HG02588 (cell line): ENCODE measurements around the gene SLC36A4.
A peak's percentile ranks its signal among the peaks of the same experiment; 100 is the strongest.
"Not testable (repeated sequence)": the region's sequence is repeated elsewhere in the genome, so short reads cannot be mapped to it uniquely, and the experiment has no call there.

Source experiments
- ATAC-seq: cut with Tn5 transposase; IDR thresholded peaks from one replicate; pipeline ENCODE4 v1.9.1; 2021; ENCODE audit warnings: mild to moderate bottlenecking, moderate library complexity; ENCODE audit not compliant: unreplicated experiment

SLC36A4 gene

DNA sequence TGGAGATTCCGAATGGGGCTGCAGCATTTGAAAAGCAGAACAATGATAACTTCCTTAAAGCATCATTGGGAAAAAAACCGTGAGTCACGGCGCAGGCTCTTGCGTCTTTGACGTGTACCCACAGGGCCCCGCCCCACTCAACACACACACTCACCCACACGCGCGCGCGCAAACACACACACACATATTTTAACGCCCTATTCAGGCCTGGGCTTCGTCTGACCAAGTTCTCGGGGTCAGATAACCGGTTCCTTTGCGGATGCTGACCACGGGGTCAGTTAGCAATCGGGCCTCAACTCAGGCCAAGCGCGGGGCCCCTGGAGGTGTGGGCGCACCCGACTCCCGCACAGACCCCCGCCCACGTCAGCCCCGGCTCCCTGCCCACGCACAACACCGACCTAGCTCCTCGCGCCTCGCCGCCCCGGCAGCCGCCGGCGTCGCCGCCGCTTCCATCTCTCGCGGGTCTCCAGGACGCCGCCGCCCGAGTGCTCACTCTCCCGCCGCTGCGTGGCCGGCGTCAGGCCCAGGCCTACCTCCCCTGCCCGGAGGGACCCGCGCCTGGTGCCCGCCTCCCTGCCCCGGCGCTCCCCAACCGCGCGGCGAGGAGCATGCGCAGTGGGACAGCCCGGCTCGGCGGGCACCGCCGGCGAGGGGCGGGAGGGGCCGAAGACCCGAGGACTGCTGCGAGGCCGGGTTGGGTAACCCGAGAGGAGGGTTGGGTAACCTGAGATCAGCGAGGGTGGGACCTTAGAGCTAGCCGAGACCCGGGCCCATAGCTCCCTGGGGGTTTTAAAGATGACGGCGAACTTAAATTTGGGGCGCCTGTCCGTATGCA lies at the start of gene SLC36A4:
Gene SLC36A4, minus strand, starts transcription at position 612 of the 835 bp plus-strand sequence. Its CDS starts 159 bp downstream, at position 453.
- ATAC-seq, result peak; percentile 91

DNA sequence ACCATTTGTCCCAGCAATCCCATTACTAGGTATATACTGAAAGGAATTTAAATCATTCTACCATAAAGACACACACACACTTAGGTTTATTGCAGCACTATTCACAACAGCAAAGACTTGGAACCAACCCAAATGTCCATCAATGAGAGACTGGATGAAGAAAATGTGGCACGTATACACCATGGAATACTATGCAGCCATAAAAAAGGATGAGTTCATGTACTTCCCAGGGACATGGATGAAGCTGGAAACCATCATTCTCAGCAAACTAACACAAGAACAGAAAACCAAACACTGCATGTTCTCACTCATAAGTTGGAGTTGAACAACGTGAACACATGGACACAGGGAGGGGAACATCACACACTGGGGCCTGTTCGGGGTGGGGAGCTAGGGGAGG lies 49.0 kb upstream of the SLC36A4 start:
- ATAC-seq, result not testable (repeated sequence)

DNA sequence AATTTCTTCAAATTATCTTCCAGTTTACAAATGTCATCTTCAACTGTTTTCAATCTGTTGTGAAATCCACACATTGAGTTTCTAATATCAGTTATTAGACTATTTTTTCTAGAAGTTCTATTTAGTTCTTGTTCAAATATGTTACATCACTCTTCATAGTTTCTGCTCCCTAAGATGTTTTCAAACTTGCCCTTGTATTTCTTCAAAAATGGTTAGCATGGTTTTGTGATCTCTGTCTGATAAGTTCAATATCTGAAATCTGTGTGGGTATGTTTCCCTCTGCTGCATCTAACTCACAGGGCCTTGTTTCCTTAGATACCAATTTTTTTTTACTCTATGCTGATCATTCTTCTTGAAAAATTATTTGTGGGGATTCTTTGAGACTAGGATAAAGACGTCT lies 46.2 kb upstream of the SLC36A4 start:
- ATAC-seq, result no peak

DNA sequence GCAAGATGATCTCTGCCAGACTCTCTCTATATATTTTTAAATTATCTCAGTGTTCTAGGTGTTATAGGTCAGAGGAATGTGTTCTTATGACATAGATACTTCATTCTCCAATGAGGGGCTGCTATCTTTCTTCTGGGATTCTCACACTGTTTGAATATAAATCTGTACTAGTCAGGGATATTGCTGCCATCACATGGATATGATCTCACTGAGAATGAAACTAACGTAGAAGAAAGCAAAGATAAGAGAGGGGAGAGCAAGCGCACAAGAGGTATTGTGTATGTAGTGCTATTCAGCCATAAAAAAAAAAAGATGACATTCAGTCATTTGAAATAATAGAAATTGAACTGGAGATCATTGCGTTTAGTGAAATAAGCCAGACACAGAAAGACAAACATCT lies 42.2 kb upstream of the SLC36A4 start:
- ATAC-seq, result no peak

DNA sequence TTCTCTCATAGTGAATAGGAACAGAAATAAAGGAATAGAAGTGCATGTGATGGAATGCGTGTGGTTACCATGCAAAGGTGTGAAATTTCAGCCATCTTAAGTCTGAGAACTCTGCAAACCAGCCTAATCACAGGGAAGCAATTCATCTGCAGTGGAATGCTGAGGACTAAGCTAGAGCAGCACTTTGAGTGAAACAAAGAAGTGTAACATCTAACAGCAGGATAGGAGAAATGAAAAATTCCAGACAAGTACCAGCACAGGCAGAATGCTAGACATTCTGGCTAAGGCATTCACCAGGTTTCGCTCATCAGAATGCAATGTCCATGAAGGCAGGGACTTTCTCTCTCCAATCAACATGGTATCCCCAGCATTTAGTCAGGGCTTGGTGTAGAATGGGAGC lies 41.2 kb upstream of the SLC36A4 start:
- no peak for ATAC-seq

DNA sequence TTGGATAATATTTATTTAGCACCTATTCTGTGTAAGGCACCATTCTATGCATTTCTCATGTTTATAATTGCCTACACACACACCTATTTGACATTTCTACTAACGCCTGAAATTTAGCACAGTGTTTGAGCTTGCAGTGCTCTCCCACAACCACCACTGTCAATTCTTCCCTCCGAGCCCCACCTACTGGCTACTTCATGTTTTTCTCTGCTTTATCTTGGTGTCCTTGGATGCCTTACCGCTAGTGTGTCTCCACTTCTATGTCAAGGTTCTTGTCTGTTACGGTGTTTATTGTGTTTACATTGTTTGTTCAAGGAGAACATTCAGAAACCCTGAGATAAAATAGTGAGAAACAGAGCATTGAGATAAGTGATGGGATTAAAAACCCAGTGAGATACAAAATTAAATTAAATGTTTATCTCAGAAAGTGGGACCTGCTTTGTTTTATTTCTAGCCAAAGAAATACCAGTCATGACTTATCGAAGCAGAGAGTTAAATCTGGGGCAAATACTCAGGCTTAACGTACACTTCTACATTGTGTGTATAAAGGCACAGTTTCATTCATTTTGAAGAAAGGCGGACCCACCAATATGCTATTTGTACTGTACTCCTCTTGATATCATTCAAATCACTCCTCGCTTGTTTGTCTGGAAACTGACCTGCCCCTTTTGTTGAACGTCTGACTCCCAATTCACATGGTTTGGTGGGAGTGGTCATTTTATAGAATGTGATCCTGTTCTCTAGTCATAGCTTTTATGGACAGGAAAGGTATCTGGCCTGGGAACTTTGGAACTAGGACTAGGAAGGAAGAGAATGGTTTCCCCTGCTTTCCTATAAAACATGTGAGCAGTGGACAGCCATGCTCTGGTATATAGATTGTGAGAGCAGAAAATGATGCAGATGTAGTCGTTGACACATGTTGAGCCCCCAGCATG lies 39.2 kb upstream of the SLC36A4 start:
- ATAC-seq, result peak; percentile 51

DNA sequence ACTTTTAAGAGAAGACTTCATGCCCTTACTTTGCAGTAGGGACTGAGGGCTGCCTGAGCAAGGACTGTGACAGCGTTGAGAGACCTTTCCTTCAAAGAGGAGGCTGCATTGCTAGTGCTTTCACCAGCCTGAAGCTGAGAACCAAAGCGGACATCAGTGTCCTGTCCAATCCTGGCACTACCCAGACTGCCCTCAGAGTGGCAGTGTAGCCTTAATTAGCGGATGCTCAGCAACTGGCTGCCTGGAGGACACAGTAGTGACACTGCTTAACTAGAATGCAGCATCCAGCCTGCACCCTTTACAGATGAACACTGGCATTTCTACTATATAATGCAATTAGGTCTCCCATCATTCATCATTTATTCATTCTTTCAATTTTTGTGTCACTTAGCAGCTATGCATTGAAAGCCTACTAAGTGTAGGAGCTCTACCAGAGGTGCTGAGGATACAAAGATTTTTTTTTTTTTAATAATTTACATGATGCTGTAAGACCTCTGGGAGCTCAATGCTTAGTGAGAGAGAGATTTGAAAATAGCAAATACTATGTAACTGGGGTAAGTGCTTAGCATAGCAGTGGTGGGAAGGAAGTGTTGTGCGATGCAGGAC lies 36.9 kb upstream of the SLC36A4 start:
- ATAC-seq, result peak; percentile 98

DNA sequence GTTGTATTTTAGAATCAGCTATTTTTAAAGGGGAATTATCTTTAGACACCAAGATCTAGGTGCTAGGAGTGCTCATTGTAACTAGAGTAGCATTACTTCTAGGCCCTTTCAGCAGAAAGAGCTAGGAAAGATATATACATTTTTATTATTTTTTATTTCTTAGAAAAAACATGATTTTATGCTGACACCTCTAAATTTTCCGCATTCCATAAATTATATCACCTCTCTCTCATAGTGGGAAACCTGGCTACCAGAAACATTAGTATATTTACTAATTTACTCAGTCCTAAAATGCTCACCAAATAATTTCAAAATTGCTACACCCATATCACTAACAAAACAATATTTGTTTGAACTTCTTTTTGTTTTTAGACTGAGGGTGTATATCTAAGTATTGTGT lies 32.1 kb upstream of the SLC36A4 start:
- ATAC-seq, result no peak

DNA sequence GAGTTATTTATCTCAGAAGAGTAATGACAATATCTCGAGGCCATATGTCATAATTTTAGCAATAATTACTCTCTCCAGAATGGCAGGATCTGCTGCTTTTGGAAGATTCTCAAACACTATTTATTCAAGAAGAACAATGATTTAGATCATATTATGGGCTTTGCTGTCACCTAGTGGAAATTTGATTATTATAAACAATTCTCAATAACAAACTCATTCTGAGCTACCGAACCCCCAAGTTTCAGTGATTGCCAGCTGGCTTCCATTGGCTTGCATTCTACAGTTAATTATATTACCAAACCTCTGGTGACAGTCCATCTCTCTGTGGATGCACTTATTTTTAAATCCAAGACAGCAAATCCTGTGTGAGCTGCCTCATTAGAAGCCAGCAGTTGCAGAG lies 27.9 kb upstream of the SLC36A4 start:
- ATAC-seq, result no peak

DNA sequence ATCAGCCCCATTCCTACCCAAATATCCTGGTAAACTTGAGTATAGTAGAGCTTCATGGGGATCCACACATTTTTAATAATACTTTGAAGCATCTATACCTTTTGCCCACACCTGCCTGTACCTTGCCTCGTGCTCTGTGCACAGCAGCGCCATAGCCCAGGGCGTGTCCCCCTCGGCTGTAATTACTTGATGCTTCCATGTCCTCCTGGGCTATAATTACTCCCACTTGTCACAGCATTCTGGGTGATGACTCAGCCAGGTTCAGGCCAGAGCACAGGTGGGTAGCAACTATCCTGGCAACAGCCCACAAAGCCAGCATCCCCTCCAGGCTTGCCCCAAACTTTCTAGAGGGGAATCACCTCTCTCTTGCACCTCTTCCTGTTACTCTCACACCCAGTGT lies 23.7 kb upstream of the SLC36A4 start:
- no peak for ATAC-seq

DNA sequence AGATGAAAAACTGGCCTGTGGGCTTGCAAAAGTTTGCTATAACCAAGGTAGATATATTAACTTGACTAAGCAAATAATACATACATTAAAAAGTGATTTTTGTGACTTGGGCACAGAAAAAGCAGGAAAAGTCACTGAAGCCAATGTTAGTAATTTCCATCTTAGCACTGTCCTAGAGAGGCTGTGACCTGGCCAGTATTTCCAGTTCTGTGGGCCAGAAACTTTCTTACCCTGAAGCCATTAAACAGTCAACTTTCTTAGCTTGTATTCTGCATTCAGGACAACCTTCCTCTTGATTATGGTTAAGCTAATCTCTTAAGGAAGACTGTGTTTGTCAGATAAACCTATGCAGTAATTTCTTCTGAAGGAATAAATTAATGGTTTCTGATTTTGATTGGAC lies 22.3 kb upstream of the SLC36A4 start:
- no peak for ATAC-seq

DNA sequence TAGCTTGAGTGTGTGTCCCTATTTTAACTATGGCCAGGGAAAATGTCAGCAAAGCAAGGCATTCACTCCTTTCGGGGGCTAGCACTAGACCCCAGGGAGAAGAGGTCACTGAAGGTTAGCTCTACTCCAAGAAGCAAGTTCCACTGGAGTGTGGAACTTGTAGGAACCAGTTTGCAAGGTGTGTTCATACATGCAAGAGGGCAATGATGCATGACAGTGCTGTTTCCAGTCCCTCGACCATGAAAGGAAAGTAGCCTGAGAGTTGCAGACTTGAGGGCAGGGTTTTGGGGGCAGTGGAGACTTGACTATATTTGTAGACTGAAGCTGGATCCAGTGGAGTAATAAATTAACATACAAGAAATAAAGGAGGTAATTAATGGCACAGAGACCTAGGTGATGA lies 21.6 kb upstream of the SLC36A4 start:
- no peak for ATAC-seq

DNA sequence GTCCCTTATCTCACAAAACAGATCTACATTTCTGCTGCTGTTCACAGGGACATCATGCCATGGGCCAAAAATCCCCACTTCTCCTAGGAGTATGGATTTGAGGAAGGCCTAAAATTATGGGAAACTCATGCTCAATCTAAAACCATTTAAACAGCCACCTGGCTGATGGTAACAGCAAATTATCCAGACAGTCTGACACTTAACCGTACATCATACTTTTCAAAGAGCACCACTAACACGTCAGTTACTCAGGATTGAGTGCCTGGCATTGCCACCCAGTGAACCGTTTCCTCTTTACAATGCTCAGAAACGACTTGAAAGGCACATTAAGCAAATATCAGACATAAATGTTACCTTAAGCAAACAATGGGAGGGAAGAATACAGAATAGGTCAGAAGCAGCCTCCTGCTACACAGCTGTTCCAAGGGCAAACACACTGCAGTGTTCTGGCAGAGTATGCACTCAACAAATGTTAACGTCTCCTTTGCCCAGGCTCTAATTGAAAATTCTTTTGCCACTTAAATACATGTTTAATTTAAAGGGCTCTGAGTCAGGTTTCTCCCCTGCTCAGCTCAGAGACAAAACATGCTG lies 18.8 kb upstream of the SLC36A4 start:
- ATAC-seq, result no peak

DNA sequence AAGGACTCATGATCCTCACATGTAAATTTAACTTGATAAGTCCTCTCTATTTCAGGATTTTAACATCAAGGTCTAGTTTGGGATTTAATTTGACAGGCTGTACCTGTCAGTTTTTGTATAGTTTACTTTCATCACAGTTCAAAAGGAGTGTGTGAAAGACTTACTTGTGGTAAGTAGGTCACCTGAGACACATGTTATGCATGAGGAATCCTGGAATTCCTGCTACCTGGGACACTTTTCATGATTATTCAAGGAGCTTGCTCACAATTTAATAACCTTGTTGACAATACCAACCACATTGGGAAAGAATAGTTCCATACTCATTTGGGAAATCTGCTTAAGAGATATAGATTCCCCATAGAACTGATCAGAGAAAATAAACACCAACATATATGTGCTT lies 15.8 kb upstream of the SLC36A4 start:
- no peak for ATAC-seq

DNA sequence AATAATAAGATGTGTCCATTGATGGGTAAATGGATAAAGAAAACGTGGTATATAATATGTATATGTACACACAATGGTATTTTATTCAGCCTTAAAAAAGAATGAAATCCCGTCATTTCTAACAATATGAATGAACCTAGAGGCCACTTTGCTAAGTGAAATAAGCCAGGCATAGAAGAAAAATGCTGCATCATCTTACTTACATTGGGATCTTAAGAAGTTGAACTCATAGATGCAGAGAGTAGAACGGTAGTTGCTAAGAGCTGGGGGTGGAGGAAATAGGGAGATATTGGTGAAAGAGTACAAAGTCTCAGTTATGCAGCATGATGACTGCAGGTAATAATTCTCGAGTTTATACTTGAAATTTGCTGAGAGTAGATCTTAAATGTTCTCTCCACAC lies 14.3 kb upstream of the SLC36A4 start:
- no peak for ATAC-seq

DNA sequence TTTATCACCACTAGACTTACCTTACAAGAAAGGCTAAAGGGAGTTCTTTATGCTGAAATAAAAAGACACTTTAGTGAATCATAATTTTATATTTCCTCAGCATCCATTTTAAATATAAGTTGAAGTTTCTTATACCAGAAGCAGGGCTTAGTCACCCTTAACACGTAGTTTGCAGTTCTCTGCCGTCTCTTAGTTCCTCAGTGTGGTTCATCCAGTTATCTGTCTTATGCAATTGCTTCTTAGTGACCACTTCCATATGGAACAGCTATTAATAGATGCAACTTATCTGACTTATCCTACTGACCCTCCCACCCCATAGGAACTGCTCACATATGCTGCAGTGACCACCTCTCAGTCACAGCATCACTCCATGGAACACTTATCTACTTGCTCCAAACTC lies 11.7 kb upstream of the SLC36A4 start:
- ATAC-seq, result no peak

DNA sequence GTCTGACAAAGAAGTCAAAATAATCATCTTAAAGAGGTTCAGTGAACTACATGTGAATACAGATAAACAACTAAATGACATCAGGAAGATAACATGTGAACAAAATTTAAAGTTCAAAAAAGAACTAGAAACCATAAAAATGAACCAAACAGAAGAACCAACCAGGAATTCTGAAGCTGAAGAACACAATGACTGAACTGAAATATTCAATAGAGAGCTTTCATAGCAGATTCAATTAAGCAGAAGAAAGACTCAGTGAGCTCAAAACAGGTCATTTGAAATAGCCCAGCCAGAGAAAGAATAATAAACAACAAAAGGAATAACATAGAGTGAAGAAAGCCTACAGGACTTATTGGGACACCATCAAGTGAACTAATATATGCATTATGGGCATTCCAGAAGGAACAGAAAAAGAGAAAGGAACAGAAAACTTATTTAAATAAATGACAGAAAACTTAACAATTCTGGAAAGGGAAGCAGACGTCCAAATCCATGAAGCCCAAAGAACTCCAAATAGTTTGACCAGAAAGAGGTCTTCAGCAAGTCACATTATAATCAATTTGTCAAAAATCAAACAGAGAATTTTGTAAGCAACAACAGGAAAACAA lies 11.0 kb upstream of the SLC36A4 start:
- no peak for ATAC-seq

DNA sequence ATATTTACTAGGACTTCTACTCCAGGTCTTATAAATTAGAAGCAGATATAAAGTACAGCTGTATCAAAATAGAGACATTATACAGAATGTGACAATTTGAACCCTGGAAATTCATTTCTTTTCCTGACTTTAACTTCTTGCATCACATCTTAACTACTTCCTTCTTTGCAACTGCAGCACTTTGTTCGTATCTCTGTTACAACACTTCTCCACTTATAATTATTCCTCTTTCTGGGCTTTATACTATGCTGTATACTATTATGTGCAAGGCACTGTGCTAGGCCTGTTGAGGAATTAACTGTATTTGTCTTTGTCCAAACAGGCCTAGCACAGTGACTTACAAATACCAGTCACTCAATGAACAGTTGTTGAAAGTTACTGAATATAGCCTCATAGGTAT lies 1.8 kb upstream of the SLC36A4 start:
- no peak for ATAC-seq

DNA sequence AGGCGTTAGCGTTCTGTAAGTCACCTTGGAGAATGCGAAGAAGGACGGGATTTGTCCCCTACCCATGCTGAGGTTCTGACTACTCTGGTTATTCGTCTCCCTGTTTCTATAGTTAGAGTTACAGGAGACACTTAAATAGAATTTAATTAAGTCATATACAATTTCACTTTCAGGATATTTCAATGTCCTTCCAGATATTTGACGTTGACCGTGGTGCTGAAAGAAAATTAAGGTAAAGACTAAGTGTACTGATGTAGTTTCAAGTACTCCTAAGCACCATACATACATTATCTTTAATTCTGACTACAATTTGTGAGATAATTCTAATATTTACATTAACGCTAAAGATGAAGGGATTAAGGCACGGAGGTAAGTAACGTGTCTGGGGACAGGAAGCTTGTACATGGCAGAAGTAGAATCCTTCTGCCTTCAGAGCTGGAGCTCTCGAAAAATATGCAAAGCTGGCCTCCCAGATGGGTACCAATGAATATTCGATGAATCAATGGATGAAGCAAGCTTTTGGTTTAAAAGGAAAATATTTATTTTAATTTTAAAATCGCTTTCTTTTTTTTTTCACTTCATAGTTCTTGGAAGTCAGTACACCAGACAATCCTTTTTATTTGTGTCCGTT lies 539 bp upstream of the SLC36A4 start:
- ATAC-seq, result no peak

DNA sequence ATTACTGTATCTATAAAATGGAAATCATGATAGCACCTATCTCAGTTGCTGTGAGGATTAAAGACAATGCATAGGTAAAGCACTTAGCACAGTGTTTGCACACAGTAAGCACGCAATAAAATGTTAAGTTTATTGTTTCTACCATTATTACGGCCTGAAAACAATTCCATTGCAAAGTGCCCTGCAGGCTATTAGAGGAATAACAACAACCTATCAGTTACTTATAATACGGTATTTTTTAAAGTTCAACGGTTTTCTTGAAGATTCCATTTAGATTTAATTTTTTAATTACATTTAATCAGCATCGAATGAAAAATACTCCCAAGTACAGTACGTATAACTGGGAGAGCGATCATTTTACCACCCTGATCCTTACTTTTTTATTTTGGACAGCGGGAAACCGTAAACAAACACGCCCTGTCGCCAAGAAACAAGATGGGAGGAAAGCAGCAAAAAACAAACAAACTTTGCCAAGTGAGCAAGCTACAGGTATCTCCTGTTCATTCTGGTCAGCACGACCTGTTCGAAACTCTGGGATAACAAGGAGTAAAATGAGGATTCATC lies 893 bp downstream of the SLC36A4 start:
- peak; percentile 12 for ATAC-seq
